Neural progenitor cell (in vitro differentiated cells): ENCODE data around the gene DNMT1. TPM values are rescaled to one million over a fixed set of nuclear protein-coding genes. Genes with fewer than 3 reads are reported as not detected.
"Not testable (repeated sequence)": the region's sequence is repeated elsewhere in the genome, so short reads cannot be mapped to it uniquely, and the experiment has no call there.

ENCODE experiments used
- DNase-seq: peaks from one replicate; pipeline ENCODE4 v3.0.0-alpha.2; 2016; ENCODE audit warnings: low spot score
- H2AFZ ChIP-seq: fragments of 200-600 bp; sonication (generic); replicated peaks from 2 replicates; pipeline ENCODE4 v1.6.1; 2016; ENCODE audit warnings: antibody characterized with exemption
- H3F3A ChIP-seq: fragments of 200-600 bp; sonication (generic); 2 replicates; pipeline ENCODE4 v1.6.1; 2016; ENCODE audit warnings: antibody characterized with exemption, low read depth
- H3K27ac ChIP-seq: fragments of 200-600 bp; sonication (generic); 2 replicates; pipeline ENCODE4 v1.5.1; 2016; ENCODE audit warnings: mild to moderate bottlenecking
- H3K27me3 ChIP-seq: fragments of 200-600 bp; sonication (generic); 2 replicates; pipeline ENCODE4 v1.6.1; 2016; ENCODE audit warnings: mild to moderate bottlenecking, moderate library complexity
- H3K36me3 ChIP-seq: fragments of 200-600 bp; sonication (generic); 2 replicates; pipeline ENCODE4 v1.5.1; 2016
- H3K4me1 ChIP-seq: fragments of 200-600 bp; sonication (generic); 2 replicates; pipeline ENCODE4 v1.6.1; 2016; ENCODE audit warnings: mixed run types
- H3K4me2 ChIP-seq: fragments of 200-600 bp; sonication (generic); 2 replicates; pipeline ENCODE4 v1.6.1; 2016
- H3K4me3 ChIP-seq: fragments of 200-600 bp; sonication (generic); 2 replicates; pipeline ENCODE4 v1.5.1; 2016
- H3K79me2 ChIP-seq: fragments of 200-600 bp; sonication (generic); 2 replicates; pipeline ENCODE4 v1.6.1; 2016; ENCODE audit warnings: low read depth
- H3K9ac ChIP-seq: fragments of 200-600 bp; sonication (generic); 2 replicates; pipeline ENCODE4 v1.6.1; 2016
- H3K9me3 ChIP-seq: fragments of 200-600 bp; sonication (generic); 2 replicates; pipeline ENCODE4 v1.5.1; 2016; ENCODE audit warnings: low read depth
- H4K20me1 ChIP-seq: fragments of 200-600 bp; sonication (generic); 2 replicates; pipeline ENCODE4 v1.6.1; 2016; ENCODE audit warnings: low read depth
- H3K27ac Mint-ChIP-seq: 3 replicates; pipeline ENCODE4 v1.8.0; 2021; ENCODE audit warnings: mixed read lengths
- H3K27me3 Mint-ChIP-seq: 2 replicates; pipeline ENCODE4 v1.8.0; 2022; ENCODE audit warnings: low read depth, mild to moderate bottlenecking, inconsistent platforms, moderate library complexity, mixed read lengths; ENCODE audit not compliant: insufficient read depth
- H3K36me3 Mint-ChIP-seq: 3 replicates; pipeline ENCODE4 v1.8.0; 2021; ENCODE audit warnings: mixed read lengths
- H3K4me1 Mint-ChIP-seq: 3 replicates; pipeline ENCODE4 v1.8.0; 2021; ENCODE audit warnings: mixed read lengths
- H3K4me3 Mint-ChIP-seq: 3 replicates; pipeline ENCODE4 v1.8.0; 2021; ENCODE audit warnings: mild to moderate bottlenecking, moderate library complexity, mixed read lengths
- H3K9me3 Mint-ChIP-seq: 3 replicates; pipeline ENCODE4 v1.8.0; 2020; ENCODE audit warnings: mixed read lengths
- CTCF ChIP-seq: fragments of 200-600 bp; sonication (generic); IDR thresholded peaks from 2 replicates; pipeline ENCODE4 v1.5.1; 2017; ENCODE audit warnings: antibody characterized with exemption, mild to moderate bottlenecking
- EZH2 ChIP-seq: fragments of 200-600 bp; sonication (generic); IDR thresholded peaks from 2 replicates; pipeline ENCODE4 v1.6.1; 2017; ENCODE audit warnings: antibody characterized with exemption, mild to moderate bottlenecking, moderate library complexity
- EZH2phosphoT487 ChIP-seq: fragments of 200-600 bp; sonication (generic); IDR thresholded peaks from 2 replicates; pipeline ENCODE4 v1.6.1; 2017; ENCODE audit warnings: antibody characterized with exemption
- total RNA-seq: library from RNA; depleted of rRNA; stranded (reverse); fragments of >200 nt; gene quantifications from 2 replicates; pipeline ENCODE4 v1.2.3, GENCODE V29; 2015; ENCODE audit warnings: low replicate concordance

DNMT1 gene
- total RNA-seq, 1 donor from 2014 or later, result 203 TPM

DNA sequence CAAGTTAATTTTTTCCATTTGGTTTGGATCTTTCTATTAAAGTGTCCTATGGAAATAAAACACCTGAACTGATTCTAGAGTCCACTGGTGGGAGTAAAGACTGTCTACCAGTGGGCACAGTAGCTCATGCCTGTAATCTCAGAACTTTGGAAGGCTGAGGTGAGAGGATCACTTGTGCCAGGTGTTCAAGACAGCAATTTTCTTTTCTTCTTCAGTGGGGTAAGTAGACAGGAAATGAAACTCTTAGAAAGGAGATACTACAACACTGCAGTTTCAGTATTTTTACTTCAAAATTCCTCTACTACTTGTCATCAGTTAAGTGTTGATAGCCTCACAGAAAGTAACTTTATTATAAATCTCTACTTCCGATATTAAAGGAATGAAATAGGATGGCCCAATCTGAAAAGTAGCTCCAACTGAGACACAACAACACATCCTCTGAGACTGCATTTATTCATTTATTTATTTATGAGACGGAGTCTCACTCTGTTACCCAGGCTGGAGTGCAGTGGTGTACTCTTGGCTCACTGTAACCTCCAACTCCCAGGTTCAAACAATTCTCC, 26.3 kb downstream of the DNMT1 start:
- Mint-ChIP-seq H3K4me1 (no peaks in the 10 kb centered on the region), H3K9me3 (no peaks in the 10 kb centered on the region), H3K36me3 (peaks cover 10% of the 10 kb centered on the region), H3K27me3 (peaks cover 4% of the 10 kb centered on the region), H3K4me3 (no peak overlapping the region), H3K27ac (no peak overlapping the region)
- H3K79me2 ChIP-seq, result no peaks in the 10 kb centered on the region
- H3K36me3 ChIP-seq, result no peaks in the 10 kb centered on the region
- TF ChIP-seq EZH2phosphoT487 (no peak), EZH2 (no peak)
- no peaks in the 10 kb centered on the region for H4K20me1 ChIP-seq
- H3K4me1 ChIP-seq, result no peaks in the 10 kb centered on the region
- DNase-seq, result no peak
- no peaks in the 10 kb centered on the region for H3K9me3 ChIP-seq
- no peak overlapping the region for H3K27ac ChIP-seq
- H2AFZ ChIP-seq, result no peak overlapping the region
- H3K27me3 ChIP-seq, result no peaks in the 10 kb centered on the region
- no peak overlapping the region for H3K4me2 ChIP-seq
- H3F3A ChIP-seq, result no peaks in the 10 kb centered on the region
- H3K4me3 ChIP-seq, result no peak overlapping the region
- no peak overlapping the region for H3K9ac ChIP-seq

DNA sequence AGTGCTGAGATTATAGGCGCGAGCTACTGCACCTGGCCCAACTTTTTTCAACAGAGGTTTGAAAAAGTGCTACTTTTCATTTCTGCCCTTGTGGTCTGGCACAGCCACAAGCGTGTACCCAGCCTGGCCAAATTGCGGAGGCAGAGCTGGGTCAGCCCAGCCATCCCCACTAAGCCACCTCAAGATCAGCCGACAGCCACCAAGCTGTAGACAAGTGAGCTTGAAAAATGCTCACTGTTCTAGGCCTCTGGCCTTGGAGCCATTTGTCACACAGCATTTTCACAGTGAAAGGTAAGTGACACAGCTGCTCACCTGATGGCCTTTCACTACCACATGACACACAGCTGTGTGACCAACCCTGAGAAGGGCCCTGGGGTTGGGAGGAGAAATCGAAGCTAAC, 27.3 kb downstream of the DNMT1 start:
- H3K9me3 Mint-ChIP-seq, result no peaks in the 10 kb centered on the region
- TF ChIP-seq EZH2phosphoT487, result no peak
- TF ChIP-seq EZH2, result no peak
- no peak for TF ChIP-seq CTCF
- H3K9ac ChIP-seq, result no peak overlapping the region
- H3K4me3 ChIP-seq, result no peak overlapping the region
- no peaks in the 10 kb centered on the region for H4K20me1 ChIP-seq
- no peak overlapping the region for H3K4me2 ChIP-seq
- H2AFZ ChIP-seq, result no peak overlapping the region
- H3K4me1 Mint-ChIP-seq, result no peaks in the 10 kb centered on the region
- H3K9me3 ChIP-seq, result no peaks in the 10 kb centered on the region
- no peaks in the 10 kb centered on the region for H3K27me3 ChIP-seq
- no peaks in the 10 kb centered on the region for H3F3A ChIP-seq
- H3K27ac ChIP-seq, result no peak overlapping the region
- H3K4me3 Mint-ChIP-seq, result no peak overlapping the region
- peaks cover 4% of the 10 kb centered on the region for H3K27me3 Mint-ChIP-seq
- no peaks in the 10 kb centered on the region for H3K36me3 ChIP-seq
- H3K79me2 ChIP-seq, result no peaks in the 10 kb centered on the region
- peaks cover 12% of the 10 kb centered on the region for H3K36me3 Mint-ChIP-seq
- H3K4me1 ChIP-seq, result no peaks in the 10 kb centered on the region
- no peak overlapping the region for H3K27ac Mint-ChIP-seq
- no peak for DNase-seq

DNA sequence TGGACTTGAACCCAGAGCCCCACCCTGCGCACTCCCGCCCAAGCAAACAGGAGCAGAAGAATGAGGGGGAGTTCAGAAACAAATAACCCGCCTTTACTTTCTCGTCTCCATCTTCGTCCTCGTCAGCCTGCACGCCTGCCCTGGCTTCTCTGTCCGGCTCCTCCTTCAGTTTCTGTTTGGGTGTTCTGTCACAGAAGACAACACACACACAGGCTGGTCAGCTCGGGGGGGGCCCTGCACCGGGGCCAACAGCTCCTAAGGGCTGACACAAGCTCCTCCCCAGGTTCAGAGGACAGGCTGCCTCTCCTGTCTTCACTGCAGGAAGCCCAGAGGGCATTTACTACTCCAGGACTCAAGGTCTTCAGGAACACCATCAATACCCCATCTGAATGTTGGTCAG, 28.3 kb downstream of the DNMT1 start:
- DNase-seq, H3K4me3 Mint-ChIP-seq, H3K4me1 Mint-ChIP-seq, H3K36me3 ChIP-seq, H3K27ac Mint-ChIP-seq, H2AFZ ChIP-seq, H3K9ac ChIP-seq, H3F3A ChIP-seq, H3K4me2 ChIP-seq, H3K27me3 Mint-ChIP-seq, H3K4me3 ChIP-seq, H3K27me3 ChIP-seq, H3K9me3 Mint-ChIP-seq, H3K79me2 ChIP-seq, H3K27ac ChIP-seq, H3K9me3 ChIP-seq, H3K4me1 ChIP-seq, H4K20me1 ChIP-seq: not testable (repeated sequence)
- peaks cover 12% of the 10 kb centered on the region for H3K36me3 Mint-ChIP-seq

GRCh38 chr19:10166046-10166445, 28.7 kb downstream of the DNMT1 start:
- Mint-ChIP-seq H3K36me3 (peaks cover 12% of the 10 kb centered on the region), H3K9me3 (no peaks in the 10 kb centered on the region), H3K4me1 (no peaks in the 10 kb centered on the region), H3K27ac (no peak overlapping the region), H3K27me3 (peaks cover 7% of the 10 kb centered on the region), H3K4me3 (no peak overlapping the region)
- no peak overlapping the region for H3K4me2 ChIP-seq
- no peaks in the 10 kb centered on the region for H3F3A ChIP-seq
- no peak overlapping the region for H3K27ac ChIP-seq
- no peak overlapping the region for H2AFZ ChIP-seq
- no peaks in the 10 kb centered on the region for H3K4me1 ChIP-seq
- no peaks in the 10 kb centered on the region for H4K20me1 ChIP-seq
- no peaks in the 10 kb centered on the region for H3K36me3 ChIP-seq
- no peaks in the 10 kb centered on the region for H3K27me3 ChIP-seq
- H3K9me3 ChIP-seq, result no peaks in the 10 kb centered on the region
- no peak for TF ChIP-seq EZH2
- TF ChIP-seq EZH2phosphoT487, result no peak
- TF ChIP-seq CTCF, result no peak
- DNase-seq, result no peak
- H3K9ac ChIP-seq, result no peak overlapping the region
- H3K79me2 ChIP-seq, result no peaks in the 10 kb centered on the region
- no peak overlapping the region for H3K4me3 ChIP-seq
